Gastroesophageal sphincter (tissue), 4 donors: ENCODE data around the gene TRAF6. TPM values are rescaled to one million over a fixed set of nuclear protein-coding genes. Genes with fewer than 3 reads are reported as not detected.

Experiments
- ATAC-seq: fragments of 150-250 bp; one replicate; pipeline ENCODE4 v1.9.1; 2016; ENCODE audit warnings: mild to moderate bottlenecking, moderate library complexity
- H3K27ac ChIP-seq, 4 donors: fragments of 200-600 bp; sonication (generic) in 3 of 4; 1 replicate in 3 of 4; 2 replicates in 1 of 4; pipeline ENCODE4 v1.5.1; 2016 to 2019
- H3K27me3 ChIP-seq: fragments of 200-600 bp; sonication (generic); one replicate; pipeline ENCODE4 v1.5.1; 2019
- H3K36me3 ChIP-seq, 2 donors: fragments of 200-600 bp; sonication (generic); one replicate each; pipeline ENCODE4 v1.5.1; 2019; ENCODE audit warnings: control low read depth in 1 of 2
- H3K4me1 ChIP-seq, 3 donors: fragments of 200-600 bp; sonication (generic); 1 replicate in 2 of 3; 2 replicates in 1 of 3; pipeline ENCODE4 v1.5.1; 2016 to 2019; ENCODE audit warnings: control low read depth in 2 of 3
- H3K4me3 ChIP-seq, 2 donors: fragments of 200-600 bp; sonication (generic); one replicate each; pipeline ENCODE4 v1.5.1; 2019; ENCODE audit warnings: mild to moderate bottlenecking in 1 of 2, moderate library complexity in 1 of 2
- H3K9me3 ChIP-seq, 3 donors: fragments of 200-600 bp; sonication (generic); one replicate each; pipeline ENCODE4 v1.5.1; 2017 to 2019; ENCODE audit warnings: control low read depth in 2 of 3
- EP300 ChIP-seq: sonication (generic); formaldehyde crosslinking; IDR thresholded peaks from one replicate; pipeline ENCODE4 v1.6.1; 2017; ENCODE audit warnings: antibody characterized with exemption, mild to moderate bottlenecking
- POLR2A ChIP-seq, 2 donors: fragments of 450-650 bp; IDR thresholded peaks; one replicate each; pipeline ENCODE4 v1.6.1; 2017; ENCODE audit warnings: antibody characterized with exemption in 2 of 2, mild to moderate bottlenecking in 2 of 2, moderate library complexity in 1 of 2
- POLR2AphosphoS5 ChIP-seq: sonication (generic); formaldehyde crosslinking; IDR thresholded peaks from one replicate; pipeline ENCODE4 v1.6.1; 2017; ENCODE audit warnings: antibody characterized with exemption
- WGBS, 2 donors: methylation state at CpG; one replicate each; pipeline ENCODE4 v1.1.5; 2018; ENCODE audit warnings: low coverage in 1 of 2; 5-methylcytosine and 5-hydroxymethylcytosine counted together
- small RNA-seq, 4 donors: library from RNA; depleted of rRNA; stranded (forward); fragments of <200 nt; gene quantifications; one replicate each; pipeline ENCODE3, GENCODE V24; 2016
- total RNA-seq, 4 donors: library from RNA; depleted of rRNA; stranded (reverse); fragments of >200 nt; gene quantifications; one replicate each; pipeline ENCODE4 v1.1.0, GENCODE V29; 2016
- TF ChIP-seq, protein P1 (sequence below), 4 experiments: fragments of 200-600 bp in 2 of 4; fragments of 450-650 bp in 2 of 4; sonication (generic) in 1 of 4; IDR thresholded peaks; one replicate each; pipeline ENCODE4 v1.5.1; 2017 to 2019; ENCODE audit warnings: antibody characterized with exemption in 4 of 4, mild to moderate bottlenecking in 2 of 4, moderate library complexity in 2 of 4

TRAF6 gene
- total RNA-seq, 4 donors from 2014 or later: 13.5 to 17.0 (median 16.1) TPM

DNA sequence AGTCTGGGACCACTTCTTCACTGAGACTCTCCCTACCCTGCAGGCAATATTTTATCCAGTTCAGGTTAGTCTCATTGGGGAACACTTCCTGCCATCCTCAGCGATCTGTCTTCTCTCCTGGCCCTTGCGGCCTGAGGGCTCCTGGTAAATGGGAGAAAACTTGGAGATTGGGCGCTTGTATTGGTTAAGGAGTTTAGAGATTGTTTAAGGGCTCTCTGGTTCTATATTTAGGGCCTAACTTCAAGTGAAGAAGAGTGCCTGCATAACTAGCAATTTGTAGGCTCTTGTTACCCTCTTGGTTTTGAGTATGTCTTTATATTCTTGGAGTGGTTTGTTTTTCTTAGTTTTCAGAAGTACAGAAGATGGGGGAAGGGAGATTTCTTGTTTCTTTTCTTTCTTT, 72.7 kb downstream of the TRAF6 start:
- H3K9me3 ChIP-seq: peaks cover 0 to 6% (median 0%) of the 10 kb centered on the region in 3 donors
- H3K4me1 ChIP-seq: no peaks in the 10 kb centered on the region
- no peak for ATAC-seq
- 80 to 86% methylated on average over 2 to 3 of the region's 3 CpGs for WGBS, 2 donors
- H3K27ac ChIP-seq: no peak overlapping the region
- TF ChIP-seq POLR2A (IDR thresholded peaks at IDR 0.05) (no peak), POLR2AphosphoS5 (no peak), EP300 (no peak)
- TF ChIP-seq, protein P1, sequence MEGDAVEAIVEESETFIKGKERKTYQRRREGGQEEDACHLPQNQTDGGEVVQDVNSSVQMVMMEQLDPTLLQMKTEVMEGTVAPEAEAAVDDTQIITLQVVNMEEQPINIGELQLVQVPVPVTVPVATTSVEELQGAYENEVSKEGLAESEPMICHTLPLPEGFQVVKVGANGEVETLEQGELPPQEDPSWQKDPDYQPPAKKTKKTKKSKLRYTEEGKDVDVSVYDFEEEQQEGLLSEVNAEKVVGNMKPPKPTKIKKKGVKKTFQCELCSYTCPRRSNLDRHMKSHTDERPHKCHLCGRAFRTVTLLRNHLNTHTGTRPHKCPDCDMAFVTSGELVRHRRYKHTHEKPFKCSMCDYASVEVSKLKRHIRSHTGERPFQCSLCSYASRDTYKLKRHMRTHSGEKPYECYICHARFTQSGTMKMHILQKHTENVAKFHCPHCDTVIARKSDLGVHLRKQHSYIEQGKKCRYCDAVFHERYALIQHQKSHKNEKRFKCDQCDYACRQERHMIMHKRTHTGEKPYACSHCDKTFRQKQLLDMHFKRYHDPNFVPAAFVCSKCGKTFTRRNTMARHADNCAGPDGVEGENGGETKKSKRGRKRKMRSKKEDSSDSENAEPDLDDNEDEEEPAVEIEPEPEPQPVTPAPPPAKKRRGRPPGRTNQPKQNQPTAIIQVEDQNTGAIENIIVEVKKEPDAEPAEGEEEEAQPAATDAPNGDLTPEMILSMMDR (IDR thresholded peaks at IDR 0.05): no peak
- H3K27me3 ChIP-seq: no peaks in the 10 kb centered on the region
- no peak overlapping the region for H3K4me3 ChIP-seq
- H3K36me3 ChIP-seq: no peaks in the 10 kb centered on the region

Small RNA genes within 50 kb of the gene (small RNA-seq; reads per million reads assigned to genes)
- gene AC061999.1: 0 reads per million in 4 donors

Other genes starting within 250 kb of the TRAF6 start
- gene COMMD9, start 220.8 kb downstream of the TRAF6 start, total RNA-seq: 10 to 100 TPM; 19.7 to 26.5 (median 25.5) TPM
- 1 to 10 TPM; 2.8 to 9.7 (median 7.5) TPM for gene PRR5L, start 214.0 kb downstream of the TRAF6 start, total RNA-seq
- gene RAG1, start 57.7 kb upstream of the TRAF6 start, total RNA-seq: under 1 TPM; 0.13 to 0.93 (median 0.86) TPM
- gene IFTAP, start 84.2 kb upstream of the TRAF6 start, total RNA-seq: 10 to 100 TPM; 24.8 to 44.5 (median 33.2) TPM
- not detected for gene RAG2, start 88.0 kb upstream of the TRAF6 start, total RNA-seq